Prostate gland (tissue), 2 donors: ENCODE measurements around the gene BTAF1. TPM values are rescaled to one million over a fixed set of nuclear protein-coding genes. Genes with fewer than 3 reads are reported as not detected.

ENCODE experiments used
- DNase-seq: peaks from one replicate; pipeline ENCODE4 v3.0.0-alpha.2; 2019; ENCODE audit warnings: low spot score
- H3K27ac ChIP-seq, 2 donors: fragments of 200-600 bp; sonication (generic); 2 replicates each; pipeline ENCODE4 v1.5.1; 2017 to 2019
- H3K27me3 ChIP-seq: fragments of 200-600 bp; sonication (generic); replicated peaks from 2 replicates; pipeline ENCODE4 v1.5.1; 2019; ENCODE audit not compliant: insufficient read depth
- H3K36me3 ChIP-seq, 2 donors: fragments of 200-600 bp; sonication (generic); 1 replicate in 1 of 2; 2 replicates in 1 of 2; pipeline versions ENCODE4 v1.5.1 to v1.8.1; 2017 to 2019
- H3K4me1 ChIP-seq: fragments of 200-600 bp; sonication (generic); replicated peaks from 2 replicates; pipeline ENCODE4 v1.5.1; 2019
- H3K4me3 ChIP-seq, 2 donors: fragments of 200-600 bp; sonication (generic); 2 replicates each; pipeline ENCODE4 v1.5.1; 2017 to 2019
- H3K9me3 ChIP-seq: fragments of 200-600 bp; sonication (generic); 2 replicates; pipeline ENCODE4 v1.5.1; 2017
- POLR2A ChIP-seq: fragments of 450-650 bp; IDR thresholded peaks from one replicate; pipeline ENCODE4 v1.6.1; 2016; ENCODE audit warnings: antibody characterized with exemption, mild to moderate bottlenecking
- POLR2AphosphoS5 ChIP-seq: sonication (generic); formaldehyde crosslinking; IDR thresholded peaks from one replicate; pipeline ENCODE4 v1.6.1; 2017; ENCODE audit warnings: antibody characterized with exemption
- WGBS: methylation state at CpG from one replicate; pipeline ENCODE4 v1.1.5; 2018; 5-methylcytosine and 5-hydroxymethylcytosine counted together
- intact Hi-C: fragments of 100-400 bp; cut with DNase I; formaldehyde crosslinking; loops from one replicate; pipeline ENCODE4 v1.14.2; 2022
- total RNA-seq, 2 donors: library from RNA; depleted of rRNA; stranded (reverse); fragments of >200 nt; gene quantifications; one replicate each; pipeline ENCODE4 v1.1.0, GENCODE V29; 2016
- TF ChIP-seq, protein P1 (sequence below), 4 experiments: fragments of 200-600 bp in 2 of 4; fragments of 450-650 bp in 2 of 4; sonication (generic) in 2 of 4; IDR thresholded peaks; 1 replicate in 3 of 4; 2 replicates in 1 of 4; pipeline ENCODE4 v1.5.1; 2016 to 2019; ENCODE audit warnings: antibody characterized with exemption in 4 of 4, mild to moderate bottlenecking in 2 of 4, moderate library complexity in 2 of 4

The BTAF1 gene
- total RNA-seq, 2 donors from 2014 or later = 31.2 to 43.2 TPM

DNA sequence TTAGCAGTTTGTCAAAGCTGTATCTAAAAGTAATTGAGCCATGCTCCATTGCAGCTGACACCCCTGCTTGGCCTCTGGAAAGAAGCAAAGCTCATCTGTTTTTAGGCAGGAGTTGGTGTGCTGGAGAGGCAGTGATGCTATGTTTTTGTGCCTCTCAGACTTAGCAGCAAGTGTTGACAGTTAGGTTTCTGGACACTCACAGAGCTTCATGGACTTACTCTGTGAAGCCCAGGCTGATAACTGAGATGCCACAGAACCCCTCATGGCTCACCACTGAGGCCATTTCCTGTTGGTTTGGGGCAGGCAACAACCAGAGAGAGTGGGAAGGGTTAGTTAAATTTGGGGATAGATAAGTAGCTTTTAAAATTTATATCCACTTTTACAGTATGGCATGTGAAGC lies 59.8 kb downstream of the BTAF1 start:
- no peaks in the 10 kb centered on the region for H3K27me3 ChIP-seq
- no peak overlapping the region for H3K27ac ChIP-seq
- H3K9me3 ChIP-seq = no peaks in the 10 kb centered on the region
- no peaks in the 10 kb centered on the region for H3K36me3 ChIP-seq
- H3K4me3 ChIP-seq = no peak overlapping the region
- no peaks in the 10 kb centered on the region for H3K4me1 ChIP-seq
- DNase-seq = no peak
- intact Hi-C loops = no loop called here
- TF ChIP-seq, protein P1, sequence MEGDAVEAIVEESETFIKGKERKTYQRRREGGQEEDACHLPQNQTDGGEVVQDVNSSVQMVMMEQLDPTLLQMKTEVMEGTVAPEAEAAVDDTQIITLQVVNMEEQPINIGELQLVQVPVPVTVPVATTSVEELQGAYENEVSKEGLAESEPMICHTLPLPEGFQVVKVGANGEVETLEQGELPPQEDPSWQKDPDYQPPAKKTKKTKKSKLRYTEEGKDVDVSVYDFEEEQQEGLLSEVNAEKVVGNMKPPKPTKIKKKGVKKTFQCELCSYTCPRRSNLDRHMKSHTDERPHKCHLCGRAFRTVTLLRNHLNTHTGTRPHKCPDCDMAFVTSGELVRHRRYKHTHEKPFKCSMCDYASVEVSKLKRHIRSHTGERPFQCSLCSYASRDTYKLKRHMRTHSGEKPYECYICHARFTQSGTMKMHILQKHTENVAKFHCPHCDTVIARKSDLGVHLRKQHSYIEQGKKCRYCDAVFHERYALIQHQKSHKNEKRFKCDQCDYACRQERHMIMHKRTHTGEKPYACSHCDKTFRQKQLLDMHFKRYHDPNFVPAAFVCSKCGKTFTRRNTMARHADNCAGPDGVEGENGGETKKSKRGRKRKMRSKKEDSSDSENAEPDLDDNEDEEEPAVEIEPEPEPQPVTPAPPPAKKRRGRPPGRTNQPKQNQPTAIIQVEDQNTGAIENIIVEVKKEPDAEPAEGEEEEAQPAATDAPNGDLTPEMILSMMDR (IDR thresholded peaks at IDR 0.05) = no peak
- TF ChIP-seq POLR2AphosphoS5 (no peak), POLR2A (no peak)

DNA sequence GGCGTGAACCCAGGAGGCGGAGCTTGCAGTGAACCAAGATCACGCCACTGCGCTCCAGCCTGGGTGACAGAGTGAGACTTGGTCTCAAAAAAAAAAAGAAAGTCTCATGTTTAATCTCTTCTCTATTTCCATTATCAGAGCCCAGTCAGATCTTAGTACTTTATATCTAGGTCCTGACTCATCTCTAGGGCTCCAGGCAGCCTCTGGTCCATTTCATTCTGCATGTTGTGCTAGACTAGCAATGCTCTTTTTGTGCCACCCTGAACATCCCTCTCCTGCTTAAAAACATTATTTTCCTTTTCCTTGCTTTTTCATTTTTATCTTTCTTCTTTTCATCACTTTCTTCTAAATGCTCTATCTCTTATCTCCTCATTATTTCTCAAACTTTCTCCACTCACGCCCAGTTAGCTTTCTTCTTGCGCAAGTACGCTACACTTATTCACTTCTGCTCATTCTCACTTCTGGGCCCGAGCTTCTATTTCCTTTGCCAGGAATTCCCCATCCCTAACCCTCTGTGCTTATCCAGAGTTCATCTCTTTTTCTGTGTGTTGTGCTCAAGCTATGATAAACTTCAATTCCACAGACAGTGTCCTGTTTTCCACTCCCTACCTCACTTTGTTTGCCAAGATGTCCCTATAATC lies 63.9 kb downstream of the BTAF1 start:
- Histone ChIP-seq H3K9me3 (no peaks in the 10 kb centered on the region), H3K4me3 (no peak overlapping the region), H3K27ac (no peak overlapping the region), H3K4me1 (no peaks in the 10 kb centered on the region), H3K27me3 (no peaks in the 10 kb centered on the region), H3K36me3 (no peaks in the 10 kb centered on the region)
- 94% methylated on average over 8 of the region's 8 CpGs for WGBS
- TF ChIP-seq POLR2A (no peak), POLR2AphosphoS5 (no peak)
- TF ChIP-seq, protein P1 (IDR thresholded peaks at IDR 0.05) = no peak
- DNase-seq = no peak
- intact Hi-C loops = no loop called here

DNA sequence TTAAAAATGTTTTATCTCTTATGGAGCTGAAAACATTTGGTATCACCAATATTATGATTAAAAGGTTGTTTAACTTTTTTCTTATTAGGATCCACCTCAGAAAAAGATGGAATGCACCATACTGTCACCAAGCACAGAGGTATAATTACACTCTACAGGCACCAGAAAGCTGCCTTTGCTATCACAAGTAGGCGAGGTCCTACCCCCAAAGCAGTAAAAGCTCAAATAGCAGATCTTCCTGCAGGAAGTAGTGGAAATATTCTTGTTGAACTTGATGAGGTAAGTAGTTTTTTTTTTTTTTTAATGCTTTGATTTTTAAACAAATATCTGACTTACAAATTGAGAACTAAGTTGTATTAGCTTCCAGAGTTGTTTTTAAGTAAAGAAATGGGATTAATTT lies 68.5 kb downstream of the BTAF1 start:
- Histone ChIP-seq H3K9me3 (no peaks in the 10 kb centered on the region), H3K27me3 (no peaks in the 10 kb centered on the region)

DNA sequence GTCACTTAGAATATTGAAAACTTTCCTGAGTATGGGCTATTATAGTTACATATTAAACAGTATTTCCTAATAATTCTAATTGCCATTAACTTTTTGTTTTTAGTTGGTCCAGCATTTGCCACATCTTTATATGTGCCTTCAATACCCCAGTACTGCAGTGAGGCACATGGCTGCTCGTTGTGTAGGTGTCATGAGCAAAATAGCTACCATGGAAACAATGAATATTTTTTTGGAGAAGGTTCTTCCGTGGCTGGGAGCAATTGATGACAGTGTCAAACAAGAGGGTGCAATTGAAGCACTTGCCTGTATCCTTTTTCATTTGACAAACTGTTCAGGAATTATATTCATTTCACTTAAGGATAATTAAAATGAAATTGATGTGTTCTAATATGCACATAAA lies 72.7 kb downstream of the BTAF1 start:
- no peaks in the 10 kb centered on the region for H3K36me3 ChIP-seq
- 56% methylated on average over 2 of the region's 2 CpGs for WGBS
- intact Hi-C loops = no loop called here
- TF ChIP-seq POLR2AphosphoS5 = no peak
- TF ChIP-seq, protein P1 (IDR thresholded peaks at IDR 0.05) = no peak
- TF ChIP-seq POLR2A = no peak
- H3K27me3 ChIP-seq = no peaks in the 10 kb centered on the region
- no peaks in the 10 kb centered on the region for H3K4me1 ChIP-seq
- DNase-seq = no peak
- no peak overlapping the region for H3K27ac ChIP-seq
- H3K4me3 ChIP-seq = no peak overlapping the region
- H3K9me3 ChIP-seq = no peaks in the 10 kb centered on the region

More for the DNA sequence above, 68.5 kb downstream of the BTAF1 start:
- H3K4me1 ChIP-seq = no peaks in the 10 kb centered on the region
- no peaks in the 10 kb centered on the region for H3K36me3 ChIP-seq
- TF ChIP-seq POLR2A (no peak), POLR2AphosphoS5 (no peak)
- TF ChIP-seq, protein P1 (IDR thresholded peaks at IDR 0.05) = no peak
- H3K4me3 ChIP-seq = no peak overlapping the region
- WGBS = 93% methylated on average over 1 of the region's 1 CpG
- no peak for DNase-seq
- intact Hi-C loops = no loop called here
- no peak overlapping the region for H3K27ac ChIP-seq

DNA sequence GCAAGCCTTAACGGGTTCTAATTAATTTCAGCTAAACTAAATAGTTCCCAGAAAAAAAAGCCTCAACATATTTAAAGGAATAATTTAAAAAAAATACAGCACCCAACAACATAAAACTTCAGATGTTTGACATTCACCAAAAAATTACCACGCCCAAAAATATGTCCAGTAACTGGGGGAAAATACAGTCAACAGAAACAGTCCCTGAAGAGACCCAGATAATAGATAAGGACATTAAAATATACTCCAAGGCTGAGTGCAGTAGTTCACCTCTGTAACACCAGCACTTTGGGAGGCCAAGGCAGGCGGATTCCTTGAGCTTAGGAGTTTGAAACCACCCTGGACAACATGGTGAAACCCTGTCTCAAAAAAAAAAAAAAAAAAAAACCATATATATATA lies 78.0 kb downstream of the BTAF1 start:
- 91% methylated on average over 3 of the region's 3 CpGs for WGBS
- H3K36me3 ChIP-seq = no peaks in the 10 kb centered on the region
- no peak overlapping the region for H3K4me3 ChIP-seq
- no peaks in the 10 kb centered on the region for H3K4me1 ChIP-seq
- TF ChIP-seq POLR2AphosphoS5 = no peak
- TF ChIP-seq, protein P1 (IDR thresholded peaks at IDR 0.05) = no peak
- TF ChIP-seq POLR2A = no peak
- no peaks in the 10 kb centered on the region for H3K27me3 ChIP-seq
- no peak for DNase-seq
- intact Hi-C loops = no loop called here
- H3K27ac ChIP-seq = no peak overlapping the region
- no peaks in the 10 kb centered on the region for H3K9me3 ChIP-seq
